HepG2 (cell line): Measurements from ENCODE around the gene IMPACT. TPM values are rescaled to one million over a fixed set of nuclear protein-coding genes. Genes with fewer than 3 reads are reported as not detected.

Experiments
- ATAC-seq: fragments of 200-7000 bp; cut with Tn5 transposase; 3 replicates; pipeline ENCODE4 v1.9.1; 2020; ENCODE audit warnings: mild to moderate bottlenecking, moderate library complexity
- BruUV-seq: library from RNA; stranded (reverse); fragments of 400-500 nt; replicated peaks from 2 replicates; lab custom pipeline; 2021; lab: Mats Ljungman, UMichigan
- CTCF ChIA-PET: fragments of 300-600 bp; formaldehyde crosslinking; extraction: SDS; loops from one replicate; lab custom pipeline; 2021; ENCODE audit warnings: low total read pairs, inconsistent platforms, low intra/inter-chr PET ratio; lab: Yijun Ruan, JAX
- POLR2A ChIA-PET: fragments of 350-600 bp; sonication (Branson Sonifier 250); formaldehyde crosslinking; loops from one replicate; lab custom pipeline; 2020; ENCODE audit warnings: antibody characterized with exemption, inconsistent platforms; lab: Yijun Ruan, JAX
- DNase-seq: peaks from one replicate; pipeline ENCODE4 v3.0.0-alpha.2; 2015; ENCODE audit warnings: low spot score
- FAIRE-seq: peaks from 3 replicates; lab custom pipeline; 2011; peaks lifted over from hg19 to GRCh38; lab: Jason Lieb, UNC
- H2AFZ ChIP-seq: one replicate; pipeline ENCODE4 v1.6.1; 2011; ENCODE audit warnings: low read length, inconsistent platforms
- H3K27ac ChIP-seq: fragments of 300-600 bp; 3 replicates; pipeline ENCODE4 v1.8.0; 2011; ENCODE audit warnings: mixed run types, mild to moderate bottlenecking, mixed read lengths, low read length, inconsistent platforms; ENCODE audit not compliant: insufficient read depth; ENCODE audit errors: extremely low read length
- H3K27me3 ChIP-seq, 2 experiments: fragments of 200-600 bp in 1 of 2; 2 replicates in 1 of 2; 3 replicates in 1 of 2; pipeline versions ENCODE4 v1.6.0 to v1.8.0; 2011; ENCODE audit warnings: low read length in 2 of 2, mild to moderate bottlenecking in 2 of 2, moderate library complexity in 2 of 2, inconsistent platforms in 1 of 2; ENCODE audit not compliant: insufficient read depth in 2 of 2, control insufficient read depth in 1 of 2
- H3K36me3 ChIP-seq, 2 experiments: fragments of 200-600 bp in 1 of 2; replicated peaks in 1 of 2; 2 replicates in 1 of 2; 3 replicates in 1 of 2; pipeline versions ENCODE4 v1.5.1 to v1.8.0; 2011; ENCODE audit warnings: low read length in 2 of 2, inconsistent platforms in 1 of 2; ENCODE audit not compliant: insufficient read depth in 2 of 2, control insufficient read depth in 1 of 2
- H3K4me1 ChIP-seq: 2 replicates; pipeline ENCODE4 v1.5.1; 2012; ENCODE audit warnings: low read length, inconsistent platforms; ENCODE audit not compliant: insufficient read depth
- H3K4me2 ChIP-seq: 2 replicates; pipeline ENCODE4 v1.6.0; 2011; ENCODE audit warnings: low read depth, low read length, inconsistent platforms
- H3K4me3 ChIP-seq, 3 experiments: fragments of 200-600 bp in 1 of 3; sonication (generic), shearing (Covaris generic) in 1 of 3; replicated peaks in 1 of 3; 2 replicates each; pipeline ENCODE4 v1.5.1; 2011 to 2016; ENCODE audit warnings: low read length in 3 of 3, inconsistent platforms in 2 of 3, low read depth in 2 of 3, mild to moderate bottlenecking in 2 of 3, control low read depth in 1 of 3, mixed read lengths in 1 of 3; ENCODE audit not compliant: insufficient read depth in 1 of 3
- H3K79me2 ChIP-seq: one replicate; pipeline ENCODE4 v1.6.1; 2011; ENCODE audit warnings: low read length, inconsistent platforms; ENCODE audit not compliant: insufficient read depth
- H3K9ac ChIP-seq: 2 replicates; pipeline ENCODE4 v1.6.0; 2011; ENCODE audit warnings: mild to moderate bottlenecking, low read depth, low read length, inconsistent platforms; ENCODE audit not compliant: insufficient read depth
- H3K9me3 ChIP-seq: 2 replicates; pipeline ENCODE4 v1.5.1; 2012; ENCODE audit warnings: mild to moderate bottlenecking, low read length
- H4K20me1 ChIP-seq: 2 replicates; pipeline ENCODE4 v1.6.0; 2011; ENCODE audit warnings: inconsistent platforms, mild to moderate bottlenecking, low read length, moderate library complexity; ENCODE audit not compliant: insufficient read depth
- ADNP ChIP-seq: sonication (generic); formaldehyde crosslinking; IDR thresholded peaks from 2 replicates; pipeline ENCODE4 v1.4.0; 2020; ENCODE audit warnings: missing genetic modification reagents
- KDM3A ChIP-seq: IDR thresholded peaks from 2 replicates; pipeline ENCODE4 v1.6.1; 2018; ENCODE audit warnings: low read depth, missing compliant biosample characterization
- POLR2AphosphoS5 ChIP-seq: IDR thresholded peaks from 2 replicates; pipeline ENCODE4 v1.6.1; 2012; ENCODE audit warnings: low read depth, low read length
- RAD51 ChIP-seq: fragments of 450-650 bp; IDR thresholded peaks from 2 replicates; pipeline ENCODE4 v1.6.1; 2016; ENCODE audit warnings: borderline replicate concordance
- SIX1 ChIP-seq: sonication (generic); formaldehyde crosslinking; IDR thresholded peaks from 2 replicates; pipeline ENCODE4 v1.4.0; 2020; ENCODE audit warnings: missing genetic modification reagents, borderline replicate concordance
- ZNF441 ChIP-seq: sonication (generic); formaldehyde crosslinking; IDR thresholded peaks from 2 replicates; pipeline ENCODE4 v1.7.0; 2021; ENCODE audit warnings: missing genetic modification reagents, borderline replicate concordance
- WGBS: methylation state at CpG from one replicate; pipeline ENCODE4 v1.1.6; 2017; ENCODE audit warnings: low lambda C conversion rate; 5-methylcytosine and 5-hydroxymethylcytosine counted together
- in situ Hi-C: cut with HindIII; loops from 2 replicates; pipeline ENCODE4 v1.10.0; 2017; ENCODE audit warnings: low pct_unique_long_range_greater_than_20kb; ENCODE audit not compliant: extremely low pct_ligation_motif_present
- intact Hi-C: fragments of 100-400 bp; cut with micrococcal nuclease; formaldehyde crosslinking; loops from one replicate; pipeline ENCODE4 v1.10.0; 2022; ENCODE audit not compliant: unreplicated experiment
- polyA plus RNA-seq, 8 experiments: library from polyadenylated mRNA; depleted of rRNA in 3 of 8; stranded (reverse) in 7 of 8; unstranded in 1 of 8; fragments of >200 nt; fragmentation: Illumina TruSeq in 4 of 8; extraction: Trizol in 4 of 8; gene quantifications; 2 replicates each; pipeline versions ENCODE4 v1.2.1 to v1.2.3, GENCODE V29; 2011 to 2016; ENCODE audit warnings: low read depth in 4 of 8, missing spikeins in 1 of 8, mixed read lengths in 1 of 8; ENCODE audit not compliant: insufficient read depth in 1 of 8
- total RNA-seq, 5 experiments: library from RNA; depleted of rRNA; stranded (reverse); fragments of >200 nt; fragmentation: Illumina TruSeq; extraction: Trizol; gene quantifications; 2 replicates each; pipeline ENCODE4 v1.2.3, GENCODE V29; 2016; ENCODE audit warnings: low read depth in 1 of 5
- TF ChIP-seq, protein P1 (sequence below), 2 experiments: IDR thresholded peaks; 2 replicates each; pipeline ENCODE4 v1.6.1; 2011 to 2012; ENCODE audit warnings: low read length in 2 of 2, borderline replicate concordance in 1 of 2, low read depth in 1 of 2, mild to moderate bottlenecking in 1 of 2, moderate library complexity in 1 of 2
- TF ChIP-seq, protein P2 (sequence below): sonication (generic); formaldehyde crosslinking; IDR thresholded peaks from 2 replicates; pipeline ENCODE4 v1.4.0; 2020; ENCODE audit warnings: missing genetic modification reagents

IMPACT gene
- total and polyA plus RNA-seq, 2 of the 13 experiments (the other 11 are each of a cell fraction or from before 2014, with no cell fraction given): 5.0 to 7.7 TPM

DNA sequence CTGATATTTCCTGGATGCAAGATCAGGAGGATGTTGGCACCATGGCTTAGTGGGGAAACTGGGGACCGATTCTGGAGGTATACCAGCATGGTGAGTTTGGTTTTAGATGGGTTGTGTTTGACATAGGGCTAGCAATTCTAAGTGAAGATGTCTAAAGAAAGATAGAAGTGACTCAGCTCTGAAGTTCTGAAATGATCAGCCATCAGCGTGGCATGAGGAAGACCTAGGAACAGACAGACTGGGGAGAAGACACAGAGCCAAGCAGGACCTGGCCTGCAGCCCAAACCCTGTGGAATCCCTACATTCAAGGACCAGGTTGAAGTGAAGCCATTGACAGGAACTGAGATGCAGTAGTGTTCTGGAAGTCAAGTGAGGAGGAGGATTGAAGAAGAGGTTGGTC, 73.7 kb downstream of the IMPACT start (continued):
- no peak for TF ChIP-seq POLR2AphosphoS5
- TF ChIP-seq, protein P1, sequence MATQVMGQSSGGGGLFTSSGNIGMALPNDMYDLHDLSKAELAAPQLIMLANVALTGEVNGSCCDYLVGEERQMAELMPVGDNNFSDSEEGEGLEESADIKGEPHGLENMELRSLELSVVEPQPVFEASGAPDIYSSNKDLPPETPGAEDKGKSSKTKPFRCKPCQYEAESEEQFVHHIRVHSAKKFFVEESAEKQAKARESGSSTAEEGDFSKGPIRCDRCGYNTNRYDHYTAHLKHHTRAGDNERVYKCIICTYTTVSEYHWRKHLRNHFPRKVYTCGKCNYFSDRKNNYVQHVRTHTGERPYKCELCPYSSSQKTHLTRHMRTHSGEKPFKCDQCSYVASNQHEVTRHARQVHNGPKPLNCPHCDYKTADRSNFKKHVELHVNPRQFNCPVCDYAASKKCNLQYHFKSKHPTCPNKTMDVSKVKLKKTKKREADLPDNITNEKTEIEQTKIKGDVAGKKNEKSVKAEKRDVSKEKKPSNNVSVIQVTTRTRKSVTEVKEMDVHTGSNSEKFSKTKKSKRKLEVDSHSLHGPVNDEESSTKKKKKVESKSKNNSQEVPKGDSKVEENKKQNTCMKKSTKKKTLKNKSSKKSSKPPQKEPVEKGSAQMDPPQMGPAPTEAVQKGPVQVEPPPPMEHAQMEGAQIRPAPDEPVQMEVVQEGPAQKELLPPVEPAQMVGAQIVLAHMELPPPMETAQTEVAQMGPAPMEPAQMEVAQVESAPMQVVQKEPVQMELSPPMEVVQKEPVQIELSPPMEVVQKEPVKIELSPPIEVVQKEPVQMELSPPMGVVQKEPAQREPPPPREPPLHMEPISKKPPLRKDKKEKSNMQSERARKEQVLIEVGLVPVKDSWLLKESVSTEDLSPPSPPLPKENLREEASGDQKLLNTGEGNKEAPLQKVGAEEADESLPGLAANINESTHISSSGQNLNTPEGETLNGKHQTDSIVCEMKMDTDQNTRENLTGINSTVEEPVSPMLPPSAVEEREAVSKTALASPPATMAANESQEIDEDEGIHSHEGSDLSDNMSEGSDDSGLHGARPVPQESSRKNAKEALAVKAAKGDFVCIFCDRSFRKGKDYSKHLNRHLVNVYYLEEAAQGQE (IDR thresholded peaks at IDR 0.05; ENCODE audit: borderline replicate concordance in 1 of 2, low read depth in 1 of 2, low read length in 2 of 2): no peak
- no peak for TF ChIP-seq SIX1 (CRISPR knock-in tag)
- no peak for TF ChIP-seq ADNP (CRISPR knock-in tag)
- no peak for TF ChIP-seq RAD51
- TF ChIP-seq ZNF441 (CRISPR knock-in tag): no peak
- TF ChIP-seq, protein P2, sequence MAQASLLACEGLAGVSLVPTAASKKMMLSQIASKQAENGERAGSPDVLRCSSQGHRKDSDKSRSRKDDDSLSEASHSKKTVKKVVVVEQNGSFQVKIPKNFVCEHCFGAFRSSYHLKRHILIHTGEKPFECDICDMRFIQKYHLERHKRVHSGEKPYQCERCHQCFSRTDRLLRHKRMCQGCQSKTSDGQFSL: no peak

DNA sequence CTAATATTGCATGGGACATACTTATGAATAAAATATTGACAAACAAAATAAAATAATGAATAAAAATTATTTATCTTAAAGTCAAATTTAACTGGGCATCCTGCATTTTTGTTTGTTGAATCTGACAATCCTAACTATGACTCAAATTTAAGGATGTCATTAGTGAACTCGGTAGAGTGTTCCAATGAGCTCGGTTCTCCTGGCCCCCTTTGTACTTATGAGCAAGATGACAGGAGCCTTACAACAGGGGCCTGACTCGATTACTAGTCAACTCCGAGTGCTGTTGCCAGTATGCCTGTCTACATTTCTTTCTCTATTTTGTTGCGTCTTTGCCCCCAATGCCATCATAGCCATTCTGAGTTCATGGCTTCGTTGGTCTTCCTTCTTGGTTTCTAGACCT, 74.3 kb downstream of the IMPACT start:
- Histone ChIP-seq H3K9me3 (no peaks in the 10 kb centered on the region), H3K4me1 (no peaks in the 10 kb centered on the region), H2AFZ (no peak overlapping the region), H3K27ac (no peak overlapping the region), H3K9ac (no peak overlapping the region), H4K20me1 (no peaks in the 10 kb centered on the region), H3K27me3 (peaks cover 0 to 9% of the 10 kb centered on the region in 2 experiments; a peak in 2 of 5 replicates), H3K79me2 (no peaks in the 10 kb centered on the region), H3K4me3 (no peak overlapping the region), H3K4me2 (no peak overlapping the region), H3K36me3 (no peaks in the 10 kb centered on the region)
- in situ Hi-C loops: no loop called here
- intact Hi-C loops: no loop called here
- no peak for ATAC-seq
- no peak for FAIRE-seq
- WGBS: 12% methylated on average over 6 of the region's 6 CpGs
- BruUV-seq: no TSS peak
- TF ChIP-seq KDM3A (CRISPR knock-in tag): no peak
- ChIA-PET POLR2A (no interaction called here), CTCF (no interaction called here)
- no peak for DNase-seq
